Activated T-helper 2 cell treated with anti-CD3 and anti-CD28 coated beads, Interferon-gamma antibody, Interleukin-2, Interleukin-4, amounts not matched to agents 10 μg/mL and 5 μg/mL and 100 μg/mL, durations not matched to agents 14 hours and 24 hours and 36 hours (primary cell): ENCODE data around the gene NPM3. TPM values are rescaled to one million over a fixed set of nuclear protein-coding genes. Genes with fewer than 3 reads are reported as not detected.
"Not testable (repeated sequence)": the region's sequence is repeated elsewhere in the genome, so short reads cannot be mapped to it uniquely, and the experiment has no call there.

Experiments used
- DNase-seq: peaks from one replicate; pipeline ENCODE4 v3.0.0; 2021; ENCODE audit warnings: low spot score
- H3K27ac Mint-ChIP-seq: one replicate; pipeline ENCODE4 v1.8.0; 2021; ENCODE audit warnings: mixed read lengths
- H3K27me3 Mint-ChIP-seq: one replicate; pipeline ENCODE4 v1.8.0; 2021; ENCODE audit warnings: low read depth, mixed read lengths
- H3K36me3 Mint-ChIP-seq: one replicate; pipeline ENCODE4 v1.8.0; 2021; ENCODE audit warnings: low read depth, mixed read lengths
- H3K4me1 Mint-ChIP-seq: one replicate; pipeline ENCODE4 v1.8.0; 2021; ENCODE audit warnings: low read depth, mixed read lengths
- H3K4me3 Mint-ChIP-seq: one replicate; pipeline ENCODE4 v1.8.0; 2021; ENCODE audit warnings: low read depth, mild to moderate bottlenecking, moderate library complexity, mixed read lengths
- H3K9me3 Mint-ChIP-seq: one replicate; pipeline ENCODE4 v1.8.0; 2021; ENCODE audit warnings: mixed read lengths
- intact Hi-C: fragments of 100-400 bp; cut with micrococcal nuclease; formaldehyde crosslinking; loops from one replicate; pipeline ENCODE4 v1.15.1; 2023
- total RNA-seq: library from RNA; stranded (reverse); gene quantifications from 2 replicates; pipeline ENCODE4 v1.2.3, GENCODE V29; 2022

Gene NPM3
- total RNA-seq, 1 donor from 2014 or later: 139 TPM

- DNase-seq: peak; percentile 97
- no peaks in the 10 kb centered on the region for H3K9me3 Mint-ChIP-seq
- H3K27ac Mint-ChIP-seq: peak within 1 kb of the TSS; percentile 95
- intact Hi-C loops: loop anchor here (1.0 to 10.0 kb wide), 5 partner anchors 12 to 827 kb away; partner anchors contain the start of genes BTRC, HPS6, NPM3 and TRIM8
- H3K27me3 Mint-ChIP-seq: no peaks in the 10 kb centered on the region
- peaks cover 36% of the 10 kb centered on the region for H3K36me3 Mint-ChIP-seq
- H3K4me1 Mint-ChIP-seq: peaks cover 40% of the 10 kb centered on the region
- peak within 1 kb of the TSS; percentile 90 for H3K4me3 Mint-ChIP-seq
Measured at GRCh38 chr10:101818119-101818871, 35.0 kb upstream of the NPM3 start, which contains the start of gene OGA. TSS of gene OGA (minus strand) at chr10:101818444. CDS start at chr10:101818022, 422 bp downstream.

- DNase-seq: no peak
- Mint-ChIP-seq H3K4me1 (peaks cover 45% of the 10 kb centered on the region), H3K27me3 (no peaks in the 10 kb centered on the region), H3K27ac (peak overlapping the region; percentile 95), H3K36me3 (peaks cover 44% of the 10 kb centered on the region), H3K4me3 (peak overlapping the region; percentile 90), H3K9me3 (no peaks in the 10 kb centered on the region)
- intact Hi-C loops: loop anchor here (1.0 to 10.0 kb wide), 5 partner anchors 13 to 827 kb away; partner anchors contain the start of genes BTRC, HPS6, NPM3 and TRIM8
Measured at GRCh38 chr10:101817337-101818118, 34.3 kb upstream of the NPM3 start.

DNA sequence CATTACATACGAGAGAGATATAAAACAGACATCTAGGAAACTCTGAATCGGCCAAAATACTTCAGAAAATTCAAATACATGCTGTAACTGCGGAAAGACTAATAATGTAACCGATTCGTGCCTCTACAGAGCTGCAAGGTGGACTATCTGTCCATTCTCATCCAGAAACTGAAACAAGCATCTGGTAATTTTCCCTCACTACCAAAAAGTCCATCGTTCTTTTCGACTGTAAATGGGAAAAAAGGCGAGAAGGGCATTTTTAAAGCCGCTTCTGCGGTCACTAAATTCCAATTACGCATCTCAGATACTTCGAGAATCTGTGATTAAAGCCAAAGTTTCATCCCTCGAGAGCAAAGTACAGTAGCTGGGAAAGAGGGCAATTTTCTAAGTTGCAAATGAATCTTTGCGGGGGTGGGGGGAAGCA, 33.7 kb upstream of the NPM3 start:
- no peaks in the 10 kb centered on the region for H3K9me3 Mint-ChIP-seq
- peak overlapping the region; percentile 90 for H3K4me3 Mint-ChIP-seq
- peak overlapping the region; percentile 95 for H3K27ac Mint-ChIP-seq
- DNase-seq: no peak
- intact Hi-C loops: loop anchor here (5.0 to 10.0 kb wide), 3 partner anchors 250 to 828 kb away; partner anchors contain the start of genes BTRC, HPS6 and TRIM8
- peaks cover 43% of the 10 kb centered on the region for H3K4me1 Mint-ChIP-seq
- H3K36me3 Mint-ChIP-seq: peaks cover 45% of the 10 kb centered on the region
- H3K27me3 Mint-ChIP-seq: no peaks in the 10 kb centered on the region

DNA sequence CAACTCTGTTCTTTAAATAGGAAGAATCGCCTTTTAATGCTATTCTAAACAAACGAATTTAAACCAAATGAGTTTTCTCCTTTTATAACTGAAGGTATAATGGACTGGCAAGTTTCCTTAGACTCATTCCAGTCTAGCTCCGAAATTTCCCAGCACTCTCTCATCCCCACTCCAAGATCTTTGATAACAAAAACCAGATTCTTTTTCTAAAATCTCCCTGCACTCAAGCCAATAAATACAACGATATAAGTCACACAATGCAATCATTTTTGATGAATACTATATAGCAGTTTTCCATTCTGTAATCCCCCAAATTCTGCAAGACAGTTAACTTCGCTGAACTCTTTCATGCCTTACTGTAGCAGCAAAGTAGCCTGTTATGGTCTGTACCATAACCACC, 33.1 kb upstream of the NPM3 start:
- Mint-ChIP-seq H3K27me3 (no peaks in the 10 kb centered on the region), H3K4me1 (peaks cover 39% of the 10 kb centered on the region), H3K4me3 (peak overlapping the region; percentile 90), H3K27ac (peak overlapping the region; percentile 95), H3K36me3 (peaks cover 48% of the 10 kb centered on the region), H3K9me3 (no peaks in the 10 kb centered on the region)
- intact Hi-C loops: loop anchor here (5.0 to 10.0 kb wide), 3 partner anchors 251 to 828 kb away; partner anchors contain the start of genes BTRC, HPS6 and TRIM8
- DNase-seq: no peak

DNA sequence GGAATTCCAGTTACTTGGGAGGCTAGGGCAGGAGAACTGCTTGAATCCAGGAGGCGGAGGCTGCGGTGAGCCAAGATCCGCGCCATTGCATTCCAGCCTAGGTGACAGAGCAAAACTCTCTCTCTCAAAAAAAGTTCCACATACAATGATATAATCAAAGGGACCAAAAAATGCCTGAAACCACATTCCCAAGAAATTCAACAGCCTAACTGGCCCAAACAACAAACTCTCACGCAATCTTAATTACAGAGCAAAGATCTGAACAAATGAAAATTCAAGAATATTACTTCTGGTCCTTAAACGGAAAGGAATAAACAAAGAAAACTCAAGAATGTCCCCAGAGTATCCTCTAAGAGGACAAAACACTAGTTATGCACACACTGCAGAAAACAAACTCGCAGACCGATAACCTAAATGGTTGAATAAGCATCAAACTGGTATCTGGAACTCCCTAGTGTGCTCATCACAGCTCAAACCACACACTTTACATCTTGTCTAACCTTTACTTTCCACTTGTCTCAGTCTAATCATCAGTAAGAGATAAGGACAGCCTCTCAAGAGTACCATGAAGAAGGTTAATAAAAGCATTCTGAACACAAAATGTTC, 31.3 kb upstream of the NPM3 start:
- peak overlapping the region; percentile 90 for H3K4me3 Mint-ChIP-seq
- H3K4me1 Mint-ChIP-seq: peaks cover 36% of the 10 kb centered on the region
- no peaks in the 10 kb centered on the region for H3K9me3 Mint-ChIP-seq
- peaks cover 62% of the 10 kb centered on the region for H3K36me3 Mint-ChIP-seq
- no peaks in the 10 kb centered on the region for H3K27me3 Mint-ChIP-seq
- peak overlapping the region; percentile 86 for H3K27ac Mint-ChIP-seq
- DNase-seq: no peak
- intact Hi-C loops: loop anchor here (5.0 to 10.0 kb wide), 3 partner anchors 253 to 830 kb away; partner anchors contain the start of genes BTRC, HPS6 and TRIM8

DNA sequence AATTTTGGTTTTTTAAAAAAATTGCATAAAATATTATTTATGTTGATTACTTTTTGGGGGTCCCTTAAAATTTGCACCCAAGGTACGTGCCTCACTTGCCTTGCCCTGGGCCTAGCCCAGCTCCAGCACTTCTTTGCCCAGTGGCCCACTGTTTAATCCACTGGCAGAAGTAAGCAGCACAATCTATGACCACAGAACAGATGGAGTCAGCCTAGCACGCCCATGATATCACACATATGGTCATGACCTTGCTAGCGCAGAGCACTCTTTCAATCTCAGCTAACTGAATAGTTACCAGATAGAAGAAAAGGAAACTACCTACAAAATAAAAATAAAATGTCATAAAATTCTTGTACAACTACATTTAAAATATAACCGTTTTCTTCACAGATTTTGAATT, 29.4 kb upstream of the NPM3 start:
- no peaks in the 10 kb centered on the region for H3K27me3 Mint-ChIP-seq
- intact Hi-C loops: loop anchor here (10.0 kb wide), 1 partner anchor 832 kb away; the partner anchor contains the start of gene TRIM8
- no peaks in the 10 kb centered on the region for H3K9me3 Mint-ChIP-seq
- peaks cover 78% of the 10 kb centered on the region for H3K36me3 Mint-ChIP-seq
- H3K27ac Mint-ChIP-seq: peak overlapping the region; percentile 12
- peaks cover 30% of the 10 kb centered on the region for H3K4me1 Mint-ChIP-seq
- H3K4me3 Mint-ChIP-seq: no peak overlapping the region
- no peak for DNase-seq

- intact Hi-C loops: loop anchor here (10.0 kb wide), 1 partner anchor 872 kb away; no protein-coding TSS in a partner anchor
- H3K4me1 Mint-ChIP-seq: peaks cover 7% of the 10 kb centered on the region
- no peaks in the 10 kb centered on the region for H3K27me3 Mint-ChIP-seq
- no peak overlapping the region for H3K4me3 Mint-ChIP-seq
- H3K27ac Mint-ChIP-seq: no peak overlapping the region
- DNase-seq: no peak
- peaks cover 68% of the 10 kb centered on the region for H3K36me3 Mint-ChIP-seq
- no peaks in the 10 kb centered on the region for H3K9me3 Mint-ChIP-seq
Measured at GRCh38 chr10:101807158-101807557, 23.9 kb upstream of the NPM3 start.

- Mint-ChIP-seq H3K9me3 (no peaks in the 10 kb centered on the region), H3K27me3 (no peaks in the 10 kb centered on the region), H3K4me1 (peaks cover 9% of the 10 kb centered on the region), H3K36me3 (peaks cover 72% of the 10 kb centered on the region), H3K4me3 (no peak overlapping the region), H3K27ac (no peak overlapping the region)
- no peak for DNase-seq
- intact Hi-C loops: loop anchor here (10.0 kb wide), 1 partner anchor 869 kb away; no protein-coding TSS in a partner anchor
Measured at GRCh38 chr10:101803511-101803910, 20.3 kb upstream of the NPM3 start.

DNA sequence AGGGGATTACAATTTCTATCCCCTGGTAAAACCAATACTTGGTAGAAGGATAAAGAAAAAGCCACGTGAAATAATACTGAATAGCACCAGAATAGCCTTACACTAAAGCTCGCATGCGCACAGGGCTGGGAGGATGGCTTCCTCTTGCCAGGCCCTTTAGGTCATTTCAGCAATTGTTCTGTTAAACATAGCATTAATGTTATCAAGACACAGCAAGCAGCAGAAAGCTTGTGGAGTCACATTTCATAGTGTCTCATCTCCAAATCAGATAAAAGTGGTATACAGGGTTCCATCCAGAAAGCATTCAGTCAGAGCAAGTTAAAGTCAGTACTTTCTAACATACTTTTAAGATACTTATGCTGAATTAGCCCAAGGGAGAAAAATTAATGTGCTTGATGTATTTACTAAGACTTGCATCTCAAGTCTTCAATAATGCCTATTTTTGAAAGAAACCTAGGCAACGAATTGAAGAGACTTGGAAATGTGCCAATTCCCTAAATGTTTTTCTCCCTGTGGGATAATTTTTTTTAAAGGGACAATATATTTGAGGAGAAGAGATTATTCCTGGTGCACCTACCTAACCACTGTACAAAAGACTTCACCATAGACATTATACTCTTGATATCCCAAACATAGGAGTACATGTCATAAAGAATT, 14.3 kb upstream of the NPM3 start:
- peaks cover 85% of the 10 kb centered on the region for H3K36me3 Mint-ChIP-seq
- no peaks in the 10 kb centered on the region for H3K27me3 Mint-ChIP-seq
- intact Hi-C loops: no loop called here
- H3K27ac Mint-ChIP-seq: no peak overlapping the region
- no peak for DNase-seq
- H3K4me3 Mint-ChIP-seq: no peak overlapping the region
- H3K4me1 Mint-ChIP-seq: peaks cover 4% of the 10 kb centered on the region
- no peaks in the 10 kb centered on the region for H3K9me3 Mint-ChIP-seq

DNA sequence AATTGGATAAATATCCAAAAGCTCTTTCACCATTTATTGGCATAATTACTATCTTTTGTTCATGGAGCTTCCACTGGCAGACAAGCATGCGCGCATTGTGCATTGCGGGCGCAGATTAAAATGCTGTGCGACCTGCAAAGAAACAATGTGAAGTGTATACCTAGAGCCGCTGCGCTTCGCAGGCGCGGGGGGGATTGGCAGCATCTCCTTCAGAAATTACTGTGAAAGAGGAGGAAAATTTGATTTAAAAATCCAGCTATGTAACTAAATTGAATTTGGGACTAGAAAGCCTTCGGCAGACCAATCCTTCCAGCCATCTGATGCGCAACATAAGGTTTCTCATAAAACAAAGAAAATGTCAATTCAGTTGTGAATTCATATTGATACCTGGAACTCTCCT, 10.3 kb upstream of the NPM3 start:
- H3K27me3 Mint-ChIP-seq: no peaks in the 10 kb centered on the region
- H3K4me3 Mint-ChIP-seq: no peak overlapping the region
- intact Hi-C loops: no loop called here
- DNase-seq: no peak
- peaks cover 73% of the 10 kb centered on the region for H3K36me3 Mint-ChIP-seq
- H3K27ac Mint-ChIP-seq: no peak overlapping the region
- H3K4me1 Mint-ChIP-seq: peaks cover 2% of the 10 kb centered on the region
- no peaks in the 10 kb centered on the region for H3K9me3 Mint-ChIP-seq

- DNase-seq: no peak
- no peaks in the 10 kb centered on the region for H3K9me3 Mint-ChIP-seq
- H3K4me3 Mint-ChIP-seq: no peak overlapping the region
- H3K27ac Mint-ChIP-seq: no peak overlapping the region
- H3K36me3 Mint-ChIP-seq: peaks cover 68% of the 10 kb centered on the region
- no peaks in the 10 kb centered on the region for H3K27me3 Mint-ChIP-seq
- H3K4me1 Mint-ChIP-seq: peaks cover 8% of the 10 kb centered on the region
- intact Hi-C loops: no loop called here
Measured at GRCh38 chr10:101789686-101790085, 6.4 kb upstream of the NPM3 start.

DNA sequence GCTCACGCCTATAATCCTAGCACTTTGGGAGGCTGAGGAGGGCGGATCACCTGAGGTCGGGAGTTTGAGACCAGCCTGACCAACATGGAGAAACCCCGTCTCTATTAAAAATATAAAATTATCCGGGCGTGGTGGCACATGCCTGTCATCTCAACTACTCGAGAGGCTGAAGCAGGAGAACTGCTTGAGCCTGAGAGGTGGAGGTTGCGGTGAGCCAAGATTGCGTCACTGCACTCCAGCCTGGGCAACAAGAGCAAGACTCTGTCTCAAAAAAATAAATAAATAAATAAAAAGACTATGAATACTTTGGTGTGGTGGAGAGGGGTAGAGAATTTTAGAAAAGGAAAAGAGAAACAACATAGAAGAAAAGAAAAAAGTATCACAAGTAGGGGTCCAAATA, 6.0 kb upstream of the NPM3 start:
- H3K4me3 Mint-ChIP-seq, H3K27ac Mint-ChIP-seq, H3K9me3 Mint-ChIP-seq, DNase-seq, H3K27me3 Mint-ChIP-seq, intact Hi-C loops: not testable (repeated sequence)
- Mint-ChIP-seq H3K4me1 (peaks cover 11% of the 10 kb centered on the region), H3K36me3 (peaks cover 66% of the 10 kb centered on the region)
